Measurements from ENCODE around the gene FAM210A. TPM values are rescaled to one million over a fixed set of nuclear protein-coding genes. Genes with fewer than 3 reads are reported as not detected.

FAM210A gene
- total and polyA plus RNA-seq, 8 donors, result 1.4 to 35.0 (median 3.9) TPM

DNA sequence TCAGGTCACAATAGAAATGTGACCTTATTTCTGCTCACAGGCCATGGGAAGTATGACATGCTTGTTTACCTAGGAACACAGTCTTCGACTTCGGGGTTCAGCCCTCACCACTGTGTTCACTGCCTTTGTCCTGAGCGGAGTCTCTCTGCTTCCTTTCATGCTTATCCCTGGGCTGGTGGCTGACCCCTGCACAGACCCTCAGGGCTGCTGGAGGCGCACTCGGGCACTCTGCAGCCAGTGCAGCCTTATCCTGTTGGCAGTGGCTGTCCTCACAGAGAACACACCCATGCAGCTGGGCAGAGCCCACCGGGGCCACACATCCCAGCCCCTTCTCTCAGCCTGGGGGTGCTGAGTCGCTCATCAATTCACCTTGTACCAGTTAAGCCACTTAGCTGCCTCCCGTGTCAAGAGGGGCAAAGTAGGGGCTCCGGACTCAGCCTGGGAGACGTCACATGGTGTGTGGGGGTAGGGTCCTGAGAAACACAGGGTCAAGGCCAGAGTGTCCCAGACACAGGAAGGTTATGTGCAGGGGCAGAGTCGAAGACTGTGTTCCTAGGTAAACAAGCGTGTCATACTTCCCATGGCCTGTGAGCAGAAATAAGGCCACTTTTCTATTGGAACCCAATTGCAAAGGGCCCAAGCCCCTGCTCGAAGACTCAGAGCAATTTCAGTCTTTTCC is 107.5 kb downstream of the FAM210A start:
- Histone ChIP-seq H3K36me3 (peaks cover 0 to 28% (median 15%) of the 10 kb centered on the region in 4 donors), H3K27me3 (no peaks in the 10 kb centered on the region), H3K9me3 (no peaks in the 10 kb centered on the region), H3K4me1 (peaks cover 0 to 4% (median 0%) of the 10 kb centered on the region in 4 donors), H3K4me3 (no peak overlapping the region), H3K27ac (no peak overlapping the region)
- intact Hi-C loops (cut with DNase I; ENCODE audit: low total_unique reads), result no loop called here
- WGBS, 5 donors, result 73 to 87% (median 75%) methylated on average over 11 to 13 of the region's 13 CpGs
- DNase-seq, result peak in 1 of 2 donors; percentile 3
- no peak for TF ChIP-seq POLR2AphosphoS5 (IDR thresholded peaks at IDR 0.05)
- no peak for TF ChIP-seq POLR2A (IDR thresholded peaks at IDR 0.05)
- TF ChIP-seq, protein P1, sequence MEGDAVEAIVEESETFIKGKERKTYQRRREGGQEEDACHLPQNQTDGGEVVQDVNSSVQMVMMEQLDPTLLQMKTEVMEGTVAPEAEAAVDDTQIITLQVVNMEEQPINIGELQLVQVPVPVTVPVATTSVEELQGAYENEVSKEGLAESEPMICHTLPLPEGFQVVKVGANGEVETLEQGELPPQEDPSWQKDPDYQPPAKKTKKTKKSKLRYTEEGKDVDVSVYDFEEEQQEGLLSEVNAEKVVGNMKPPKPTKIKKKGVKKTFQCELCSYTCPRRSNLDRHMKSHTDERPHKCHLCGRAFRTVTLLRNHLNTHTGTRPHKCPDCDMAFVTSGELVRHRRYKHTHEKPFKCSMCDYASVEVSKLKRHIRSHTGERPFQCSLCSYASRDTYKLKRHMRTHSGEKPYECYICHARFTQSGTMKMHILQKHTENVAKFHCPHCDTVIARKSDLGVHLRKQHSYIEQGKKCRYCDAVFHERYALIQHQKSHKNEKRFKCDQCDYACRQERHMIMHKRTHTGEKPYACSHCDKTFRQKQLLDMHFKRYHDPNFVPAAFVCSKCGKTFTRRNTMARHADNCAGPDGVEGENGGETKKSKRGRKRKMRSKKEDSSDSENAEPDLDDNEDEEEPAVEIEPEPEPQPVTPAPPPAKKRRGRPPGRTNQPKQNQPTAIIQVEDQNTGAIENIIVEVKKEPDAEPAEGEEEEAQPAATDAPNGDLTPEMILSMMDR (IDR thresholded peaks at IDR 0.05), result no peak
- TF ChIP-seq EP300 (IDR thresholded peaks at IDR 0.05), result no peak

DNA sequence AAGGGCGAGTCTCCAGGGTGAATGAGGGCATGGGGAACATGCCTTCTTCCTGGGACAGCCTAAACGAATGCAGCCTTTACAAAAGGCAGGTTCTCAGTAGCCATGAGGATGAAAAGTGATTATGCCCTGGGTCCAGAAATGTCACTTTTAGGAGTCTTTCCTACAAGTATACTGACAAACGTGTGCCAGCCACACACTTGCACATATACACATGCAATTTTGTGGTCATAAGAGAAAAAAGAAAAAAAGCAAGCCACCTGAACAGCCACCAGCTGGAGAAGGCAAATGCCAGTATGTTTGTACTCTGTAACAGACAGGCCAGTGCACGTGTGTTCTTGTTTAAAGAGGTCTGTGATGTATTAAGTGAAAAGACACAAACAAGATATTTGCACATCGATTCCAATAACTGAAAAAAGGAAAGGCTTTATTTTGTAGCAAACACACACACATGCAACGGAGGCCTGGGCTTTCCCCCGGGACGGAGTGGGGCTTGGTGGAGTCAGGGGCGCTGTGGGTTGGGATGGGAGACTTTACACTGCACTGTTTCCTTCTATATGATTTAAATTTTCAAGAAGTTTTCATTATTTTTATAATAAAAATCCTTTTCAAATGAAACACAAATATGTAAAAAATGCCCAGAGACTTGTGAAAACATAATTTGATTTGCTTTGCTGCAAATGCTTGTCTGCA is 108.4 kb downstream of the FAM210A start:
- peak in 1 of 2 donors; percentile 1 for DNase-seq
- no peaks in the 10 kb centered on the region for H3K27me3 ChIP-seq
- no peak overlapping the region for H3K4me3 ChIP-seq
- H3K27ac ChIP-seq, result no peak overlapping the region
- intact Hi-C loops (cut with DNase I; ENCODE audit: low total_unique reads), result no loop called here
- H3K9me3 ChIP-seq, result no peaks in the 10 kb centered on the region
- H3K36me3 ChIP-seq, result peaks cover 0 to 22% (median 12%) of the 10 kb centered on the region in 4 donors
- H3K4me1 ChIP-seq, result peaks cover 0 to 4% (median 0%) of the 10 kb centered on the region in 4 donors
- 70 to 79% (median 73%) methylated on average over 9 of the region's 9 CpGs for WGBS, 5 donors
- TF ChIP-seq POLR2A (IDR thresholded peaks at IDR 0.05) (no peak), EP300 (IDR thresholded peaks at IDR 0.05) (no peak), POLR2AphosphoS5 (IDR thresholded peaks at IDR 0.05) (no peak)
- TF ChIP-seq, protein P1 (IDR thresholded peaks at IDR 0.05), result no peak

DNA sequence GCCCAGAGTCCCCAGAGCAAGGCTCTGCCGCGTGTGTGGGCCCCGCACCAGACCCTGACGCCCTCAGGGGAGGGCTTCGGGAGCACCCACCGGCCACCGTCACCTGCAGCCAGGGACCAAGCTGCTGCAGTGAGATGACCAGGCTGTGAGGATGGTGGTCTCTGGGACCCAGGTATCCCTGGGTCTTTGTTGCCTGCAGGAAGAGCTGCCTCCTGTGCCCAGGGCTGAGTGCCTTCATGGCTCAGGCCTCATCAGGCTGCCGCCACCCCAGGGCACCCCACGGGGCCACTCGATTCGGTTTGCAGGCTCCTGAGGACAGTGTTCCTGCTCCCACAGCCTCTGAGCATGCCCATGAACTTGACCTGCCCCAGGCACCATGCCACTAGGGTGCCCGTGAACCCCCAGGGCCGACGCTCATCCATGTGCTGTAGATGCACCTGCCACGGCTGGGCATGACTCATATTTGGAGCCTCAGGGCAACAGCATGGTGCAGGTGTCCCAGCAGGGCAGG is 109.8 kb downstream of the FAM210A start:
- Histone ChIP-seq H3K27ac (no peak overlapping the region), H3K36me3 (peaks cover 0 to 10% (median 5%) of the 10 kb centered on the region in 4 donors), H3K4me1 (peaks cover 6 to 16% (median 12%) of the 10 kb centered on the region in 4 donors), H3K4me3 (no peak overlapping the region), H3K9me3 (no peaks in the 10 kb centered on the region), H3K27me3 (peaks cover 0 to 7% (median 0%) of the 10 kb centered on the region in 3 donors)
- WGBS, 5 donors, result 74 to 91% (median 84%) methylated on average over 11 to 15 of the region's 15 CpGs
- intact Hi-C loops (cut with DNase I; ENCODE audit: low total_unique reads), result no loop called here
- TF ChIP-seq POLR2A (IDR thresholded peaks at IDR 0.05), result no peak
- TF ChIP-seq, protein P1 (IDR thresholded peaks at IDR 0.05), result no peak
- no peak for TF ChIP-seq POLR2AphosphoS5 (IDR thresholded peaks at IDR 0.05)
- TF ChIP-seq EP300 (IDR thresholded peaks at IDR 0.05), result no peak
- peak in 1 of 2 donors; percentile 1 for DNase-seq

DNA sequence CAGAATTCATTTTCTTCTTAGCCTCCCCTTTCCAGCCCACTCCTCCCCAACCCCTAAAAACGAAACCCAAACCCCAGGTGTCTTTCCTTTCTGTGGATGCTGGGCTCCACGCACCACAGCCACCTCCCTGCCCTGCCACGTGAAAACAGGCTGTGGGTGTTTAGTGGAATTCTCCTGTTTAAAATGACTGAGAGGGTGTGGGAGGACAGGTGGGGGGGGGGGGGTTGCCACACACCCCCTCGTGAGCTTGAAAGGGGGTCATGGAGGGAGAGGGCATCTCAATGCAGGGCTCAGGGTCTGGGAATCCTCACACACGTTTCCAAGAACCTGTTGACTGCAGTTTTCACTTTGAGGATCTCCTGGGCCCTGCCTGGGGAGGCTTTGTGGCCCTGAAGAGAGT is 110.3 kb downstream of the FAM210A start:
- Histone ChIP-seq H3K9me3 (no peaks in the 10 kb centered on the region), H3K4me3 (no peak overlapping the region)
- intact Hi-C loops (cut with DNase I; ENCODE audit: low total_unique reads), result no loop called here

More for the DNA sequence above, 110.3 kb downstream of the FAM210A start:
- Histone ChIP-seq H3K27me3 (peaks cover 0 to 7% (median 0%) of the 10 kb centered on the region in 3 donors), H3K27ac (peak overlapping the region in 2 of 5 donors; percentile 36 to 44), H3K36me3 (peaks cover 0 to 4% (median under 1%) of the 10 kb centered on the region in 4 donors), H3K4me1 (peaks cover 6 to 21% (median 18%) of the 10 kb centered on the region in 4 donors)
- TF ChIP-seq POLR2A (IDR thresholded peaks at IDR 0.05), result no peak
- TF ChIP-seq EP300 (IDR thresholded peaks at IDR 0.05), result no peak
- WGBS, 5 donors, result 59 to 73% (median 69%) methylated on average over 5 of the region's 5 CpGs
- DNase-seq, result no peak

All from stomach (tissue), 9 donors.